GM12865 (cell line): Measurements from ENCODE around the gene SLC2A1.
A peak's percentile ranks its signal among the peaks of the same experiment; 100 is the strongest.

ENCODE experiments used
- DNase-seq: peaks from one replicate; pipeline ENCODE4 v3.0.0; 2010; ENCODE audit warnings: low read depth
- H3K4me3 ChIP-seq: 2 replicates; pipeline ENCODE4 v1.5.1; 2011; ENCODE audit warnings: mild to moderate bottlenecking, low read depth, low read length, control low read depth
- TF ChIP-seq, protein P1 (sequence below): IDR thresholded peaks from 2 replicates; pipeline ENCODE4 v1.5.1; 2011; ENCODE audit warnings: low read length, control low read depth, low read depth, inconsistent platforms; ENCODE audit not compliant: insufficient read depth; ENCODE audit errors: missing control alignments

The SLC2A1 gene

GRCh38 chr1:42946120-42946898 lies 12.4 kb downstream of the SLC2A1 start:
- TF ChIP-seq, protein P1, sequence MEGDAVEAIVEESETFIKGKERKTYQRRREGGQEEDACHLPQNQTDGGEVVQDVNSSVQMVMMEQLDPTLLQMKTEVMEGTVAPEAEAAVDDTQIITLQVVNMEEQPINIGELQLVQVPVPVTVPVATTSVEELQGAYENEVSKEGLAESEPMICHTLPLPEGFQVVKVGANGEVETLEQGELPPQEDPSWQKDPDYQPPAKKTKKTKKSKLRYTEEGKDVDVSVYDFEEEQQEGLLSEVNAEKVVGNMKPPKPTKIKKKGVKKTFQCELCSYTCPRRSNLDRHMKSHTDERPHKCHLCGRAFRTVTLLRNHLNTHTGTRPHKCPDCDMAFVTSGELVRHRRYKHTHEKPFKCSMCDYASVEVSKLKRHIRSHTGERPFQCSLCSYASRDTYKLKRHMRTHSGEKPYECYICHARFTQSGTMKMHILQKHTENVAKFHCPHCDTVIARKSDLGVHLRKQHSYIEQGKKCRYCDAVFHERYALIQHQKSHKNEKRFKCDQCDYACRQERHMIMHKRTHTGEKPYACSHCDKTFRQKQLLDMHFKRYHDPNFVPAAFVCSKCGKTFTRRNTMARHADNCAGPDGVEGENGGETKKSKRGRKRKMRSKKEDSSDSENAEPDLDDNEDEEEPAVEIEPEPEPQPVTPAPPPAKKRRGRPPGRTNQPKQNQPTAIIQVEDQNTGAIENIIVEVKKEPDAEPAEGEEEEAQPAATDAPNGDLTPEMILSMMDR = no peak
- no peak overlapping the region for H3K4me3 ChIP-seq
- DNase-seq = no peak

- TF ChIP-seq, protein P1 = no peak
- DNase-seq = no peak
- no peak overlapping the region for H3K4me3 ChIP-seq
Measured at GRCh38 chr1:42945164-42945563, 13.5 kb downstream of the SLC2A1 start.

- no peak overlapping the region for H3K4me3 ChIP-seq
- TF ChIP-seq, protein P1 = no peak
- DNase-seq = no peak
Measured at GRCh38 chr1:42944246-42944928, 14.3 kb downstream of the SLC2A1 start.

GRCh38 chr1:42943728-42944127 lies 14.9 kb downstream of the SLC2A1 start:
- no peak overlapping the region for H3K4me3 ChIP-seq
- no peak for DNase-seq
- TF ChIP-seq, protein P1 = no peak

GRCh38 chr1:42943166-42943565 lies 15.5 kb downstream of the SLC2A1 start:
- TF ChIP-seq, protein P1 = no peak
- no peak overlapping the region for H3K4me3 ChIP-seq
- no peak for DNase-seq

- H3K4me3 ChIP-seq = no peak overlapping the region
- TF ChIP-seq, protein P1 = no peak
- DNase-seq = peak; percentile 64
Measured at GRCh38 chr1:42942444-42942843, 16.2 kb downstream of the SLC2A1 start.
